BE2C (cell line): ENCODE data around the gene C1orf146.
"Not testable (repeated sequence)": the region's sequence is repeated elsewhere in the genome, so short reads cannot be mapped to it uniquely, and the experiment has no call there.

Experiments
- DNase-seq: peaks from one replicate; pipeline ENCODE4 v3.0.0-alpha.2; 2020
- H3K27me3 ChIP-seq: fragments of 250-450 bp; sonication (Bioruptor Pico); 2 replicates; pipeline ENCODE4 v1.5.1; 2020; ENCODE audit warnings: mild to moderate bottlenecking
- H3K36me3 ChIP-seq: fragments of 250-450 bp; sonication (Bioruptor Pico); 2 replicates; pipeline ENCODE4 v1.5.1; 2020; ENCODE audit warnings: mild to moderate bottlenecking
- H3K4me1 ChIP-seq: fragments of 250-450 bp; sonication (Bioruptor Pico); 2 replicates; pipeline ENCODE4 v1.5.1; 2020
- H3K4me3 ChIP-seq: 2 replicates; pipeline ENCODE4 v1.5.1; 2011; ENCODE audit warnings: low read depth, low read length
- H3K9me3 ChIP-seq: fragments of 250-450 bp; sonication (Bioruptor Pico); 2 replicates; pipeline ENCODE4 v1.5.1; 2020
- TF ChIP-seq, protein P1 (sequence below): IDR thresholded peaks from 2 replicates; pipeline ENCODE4 v1.5.1; 2012; ENCODE audit warnings: mild to moderate bottlenecking, low read depth, low read length

Gene C1orf146

DNA sequence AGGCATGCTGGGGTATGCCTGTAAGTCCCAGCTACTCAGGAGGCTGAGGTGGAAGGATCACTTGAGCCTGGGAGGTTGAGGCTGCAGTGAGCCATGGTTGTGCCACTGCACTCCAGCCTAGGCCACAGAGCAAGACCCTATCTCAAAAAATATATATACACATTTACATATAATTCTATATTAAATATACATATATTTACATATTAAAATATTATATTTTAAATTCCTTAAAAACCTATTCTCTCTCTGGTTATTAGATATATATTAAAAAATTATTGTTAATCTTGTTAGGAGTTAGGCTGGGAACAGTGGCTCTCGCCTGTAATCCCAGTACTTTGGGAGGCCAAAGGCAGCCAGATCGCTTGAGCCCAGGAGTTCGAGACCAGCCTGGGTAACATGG is 58.4 kb downstream of the C1orf146 start:
- H3K4me3 ChIP-seq, result no peak overlapping the region
- no peaks in the 10 kb centered on the region for H3K4me1 ChIP-seq
- H3K9me3 ChIP-seq, result no peaks in the 10 kb centered on the region
- DNase-seq, result no peak
- no peaks in the 10 kb centered on the region for H3K36me3 ChIP-seq
- no peaks in the 10 kb centered on the region for H3K27me3 ChIP-seq
- TF ChIP-seq, protein P1, sequence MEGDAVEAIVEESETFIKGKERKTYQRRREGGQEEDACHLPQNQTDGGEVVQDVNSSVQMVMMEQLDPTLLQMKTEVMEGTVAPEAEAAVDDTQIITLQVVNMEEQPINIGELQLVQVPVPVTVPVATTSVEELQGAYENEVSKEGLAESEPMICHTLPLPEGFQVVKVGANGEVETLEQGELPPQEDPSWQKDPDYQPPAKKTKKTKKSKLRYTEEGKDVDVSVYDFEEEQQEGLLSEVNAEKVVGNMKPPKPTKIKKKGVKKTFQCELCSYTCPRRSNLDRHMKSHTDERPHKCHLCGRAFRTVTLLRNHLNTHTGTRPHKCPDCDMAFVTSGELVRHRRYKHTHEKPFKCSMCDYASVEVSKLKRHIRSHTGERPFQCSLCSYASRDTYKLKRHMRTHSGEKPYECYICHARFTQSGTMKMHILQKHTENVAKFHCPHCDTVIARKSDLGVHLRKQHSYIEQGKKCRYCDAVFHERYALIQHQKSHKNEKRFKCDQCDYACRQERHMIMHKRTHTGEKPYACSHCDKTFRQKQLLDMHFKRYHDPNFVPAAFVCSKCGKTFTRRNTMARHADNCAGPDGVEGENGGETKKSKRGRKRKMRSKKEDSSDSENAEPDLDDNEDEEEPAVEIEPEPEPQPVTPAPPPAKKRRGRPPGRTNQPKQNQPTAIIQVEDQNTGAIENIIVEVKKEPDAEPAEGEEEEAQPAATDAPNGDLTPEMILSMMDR, result no peak

DNA sequence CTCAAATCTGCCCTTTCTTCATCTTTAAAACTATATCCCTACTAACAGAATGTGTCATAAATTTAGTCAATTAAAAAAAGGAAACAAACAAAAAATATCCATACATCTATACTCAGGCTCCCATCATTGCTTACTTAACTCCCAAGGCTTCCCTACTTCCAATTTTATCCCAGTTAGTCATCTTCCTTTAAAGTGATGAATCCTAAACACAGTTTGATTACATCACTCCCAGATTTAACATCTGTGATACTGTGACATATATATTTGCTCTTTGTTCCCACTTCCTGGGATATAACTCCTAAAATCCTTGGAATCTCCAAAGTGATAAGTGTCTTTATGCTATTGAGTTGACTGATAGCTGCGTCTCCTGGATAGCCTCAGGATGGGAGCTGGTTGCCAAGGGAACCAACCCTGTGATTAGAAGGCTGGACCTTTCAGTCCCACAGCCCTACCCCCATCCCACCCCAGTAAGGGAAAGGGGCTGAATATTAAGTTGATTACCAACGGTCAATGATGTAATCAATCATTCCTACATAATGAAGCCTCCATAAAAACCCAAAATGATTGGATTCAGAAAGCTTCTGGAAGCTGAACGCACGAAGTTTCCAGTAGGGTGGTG is 59.5 kb downstream of the C1orf146 start:
- Histone ChIP-seq H3K4me3 (no peak overlapping the region), H3K9me3 (no peaks in the 10 kb centered on the region), H3K27me3 (no peaks in the 10 kb centered on the region), H3K4me1 (no peaks in the 10 kb centered on the region), H3K36me3 (no peaks in the 10 kb centered on the region)
- DNase-seq, result no peak
- TF ChIP-seq, protein P1, result no peak

DNA sequence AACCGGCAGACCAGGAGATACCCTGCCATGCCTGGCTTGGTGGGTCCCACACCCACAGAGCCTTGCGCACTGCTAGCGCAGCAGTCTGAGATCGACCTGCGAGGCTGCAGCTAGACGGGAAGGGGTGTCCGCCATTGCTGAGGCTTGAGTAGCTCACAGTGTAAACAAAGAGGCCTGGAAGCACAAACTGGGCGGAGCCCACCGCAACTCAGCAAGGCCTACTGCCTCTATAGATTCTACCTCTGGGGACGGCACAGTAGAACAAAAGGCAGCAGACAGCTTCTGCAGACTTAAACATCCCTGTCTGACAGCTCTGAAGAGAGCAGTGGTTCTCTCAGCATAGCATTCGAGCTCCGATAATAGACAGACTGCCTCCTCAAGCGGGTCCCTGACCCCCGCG is 62.1 kb downstream of the C1orf146 start:
- not testable (repeated sequence) for H3K27me3 ChIP-seq, H3K36me3 ChIP-seq

GRCh38 chr1:92281411-92281810 is 63.7 kb downstream of the C1orf146 start:
- not testable (repeated sequence) for H3K27me3 ChIP-seq, DNase-seq, H3K4me3 ChIP-seq, H3K9me3 ChIP-seq, H3K36me3 ChIP-seq, H3K4me1 ChIP-seq

More for the DNA sequence above, 62.1 kb downstream of the C1orf146 start:
- H3K4me3 ChIP-seq, H3K9me3 ChIP-seq, DNase-seq, H3K4me1 ChIP-seq: not testable (repeated sequence)

- Histone ChIP-seq H3K4me1 (no peaks in the 10 kb centered on the region), H3K36me3 (no peaks in the 10 kb centered on the region), H3K9me3 (no peaks in the 10 kb centered on the region), H3K4me3 (no peak overlapping the region), H3K27me3 (no peaks in the 10 kb centered on the region)
- TF ChIP-seq, protein P1, result peak; percentile 69
- DNase-seq, result no peak
Observed at GRCh38 chr1:92291372-92291999, 73.8 kb downstream of the C1orf146 start.
